CD14-positive monocyte (primary cell): ENCODE measurements around the gene ACSS2. TPM values are rescaled to one million over a fixed set of nuclear protein-coding genes. Genes with fewer than 3 reads are reported as not detected.

Experiments
- DNase-seq, 3 donors: peaks; one replicate each; pipeline ENCODE4 v3.0.0-alpha.2; 2011 to 2022
- H2AFZ ChIP-seq: 2 replicates; pipeline ENCODE4 v1.6.0; 2012; ENCODE audit warnings: mild to moderate bottlenecking, low read depth, low read length, inconsistent platforms; ENCODE audit not compliant: insufficient read depth, poor library complexity, severe bottlenecking
- H3K27ac ChIP-seq, 2 donors: 1 replicate in 1 of 2; 2 replicates in 1 of 2; pipeline ENCODE4 v1.5.1; 2012 to 2013; ENCODE audit warnings: low read length in 2 of 2, control low read depth in 1 of 2, inconsistent platforms in 1 of 2, low read depth in 1 of 2, mild to moderate bottlenecking in 1 of 2
- H3K27me3 ChIP-seq, 2 donors: one replicate each; pipeline versions ENCODE4 v1.6.0 to v1.6.1; 2011 to 2013; ENCODE audit warnings: low read length in 2 of 2; ENCODE audit not compliant: control insufficient read depth in 2 of 2, insufficient read depth in 2 of 2
- H3K36me3 ChIP-seq, 2 donors: replicated peaks in 1 of 2; 1 replicate in 1 of 2; 2 replicates in 1 of 2; pipeline versions ENCODE4 v1.5.1 to v1.6.1; 2012 to 2013; ENCODE audit warnings: low read length in 2 of 2, control low read depth in 1 of 2, inconsistent platforms in 1 of 2, mild to moderate bottlenecking in 1 of 2; ENCODE audit not compliant: insufficient read depth in 2 of 2, control insufficient read depth in 1 of 2
- H3K4me1 ChIP-seq, 2 donors: 1 replicate in 1 of 2; 2 replicates in 1 of 2; pipeline versions ENCODE4 v1.5.1 to v1.6.1; 2012 to 2013; ENCODE audit warnings: low read length in 2 of 2, control low read depth in 1 of 2, inconsistent platforms in 1 of 2, mild to moderate bottlenecking in 1 of 2, moderate library complexity in 1 of 2; ENCODE audit not compliant: insufficient read depth in 2 of 2, control insufficient read depth in 1 of 2
- H3K4me2 ChIP-seq: replicated peaks from 2 replicates; pipeline ENCODE3; 2012; ENCODE audit warnings: low read length, moderate library complexity, mild to moderate bottlenecking; ENCODE audit not compliant: poor library complexity, severe bottlenecking; ENCODE audit errors: extremely low read depth
- H3K4me3 ChIP-seq, 3 experiments: fragments of 200-600 bp in 1 of 3; sonication (generic) in 1 of 3; replicated peaks in 1 of 3; 1 replicate in 2 of 3; 2 replicates in 1 of 3; pipeline ENCODE4 v1.5.1; 2011 to 2013; ENCODE audit warnings: low read length in 3 of 3, mild to moderate bottlenecking in 3 of 3, control low read depth in 2 of 3, low read depth in 2 of 3, inconsistent platforms in 1 of 3, moderate library complexity in 1 of 3
- H3K79me2 ChIP-seq: 2 replicates; pipeline ENCODE4 v1.6.0; 2012; ENCODE audit warnings: mild to moderate bottlenecking, control low read depth, inconsistent platforms, low read length, moderate library complexity; ENCODE audit not compliant: insufficient read depth
- H3K9ac ChIP-seq: 2 replicates; pipeline ENCODE4 v1.6.0; 2017; ENCODE audit warnings: low read length, mild to moderate bottlenecking; ENCODE audit not compliant: insufficient read depth, poor library complexity, severe bottlenecking
- H3K9me3 ChIP-seq, 2 donors: replicated peaks in 1 of 2; 1 replicate in 1 of 2; 2 replicates in 1 of 2; pipeline versions ENCODE4 v1.5.1 to v1.6.1; 2012 to 2013; ENCODE audit warnings: low read length in 2 of 2, control low read depth in 1 of 2; ENCODE audit not compliant: control insufficient read depth in 1 of 2, insufficient read depth in 1 of 2
- H4K20me1 ChIP-seq: 2 replicates; pipeline ENCODE4 v1.6.0; 2012; ENCODE audit warnings: mild to moderate bottlenecking, low read length, control low read depth, moderate library complexity; ENCODE audit not compliant: insufficient read depth
- H3K27ac Mint-ChIP-seq, 7 donors: one replicate each; pipeline ENCODE4 v1.8.0; 2020; ENCODE audit warnings: mild to moderate bottlenecking in 7 of 7, mixed read lengths in 7 of 7, moderate library complexity in 6 of 7, inconsistent platforms in 2 of 7
- H3K27me3 Mint-ChIP-seq, 3 donors: one replicate each; pipeline ENCODE4 v1.8.0; 2021 to 2022; ENCODE audit warnings: low read depth in 3 of 3, mild to moderate bottlenecking in 3 of 3, mixed read lengths in 3 of 3, moderate library complexity in 3 of 3, inconsistent platforms in 1 of 3
- H3K36me3 Mint-ChIP-seq, 2 donors: one replicate each; pipeline ENCODE4 v1.8.0; 2020; ENCODE audit warnings: mixed read lengths in 2 of 2, inconsistent platforms in 1 of 2, mild to moderate bottlenecking in 1 of 2
- H3K4me1 Mint-ChIP-seq: one replicate; pipeline ENCODE4 v1.8.0; 2020; ENCODE audit warnings: mild to moderate bottlenecking, mixed read lengths
- H3K4me3 Mint-ChIP-seq, 2 donors: one replicate each; pipeline ENCODE4 v1.8.0; 2020; ENCODE audit warnings: mild to moderate bottlenecking in 2 of 2, mixed read lengths in 2 of 2, moderate library complexity in 1 of 2
- H3K9me3 Mint-ChIP-seq, 7 donors: one replicate each; pipeline ENCODE4 v1.8.0; 2020 to 2022; ENCODE audit warnings: mixed read lengths in 7 of 7, mild to moderate bottlenecking in 6 of 7, moderate library complexity in 6 of 7, inconsistent platforms in 2 of 7
- CTCF ChIP-seq: fragments of 200-600 bp; IDR thresholded peaks from one replicate; pipeline ENCODE4 v1.8.0; 2022; ENCODE audit warnings: antibody characterized with exemption, mild to moderate bottlenecking
- WGBS: methylation state at CpG from one replicate; pipeline ENCODE4 v1.1.5; 2013; ENCODE audit warnings: missing lambda C conversion rate; ENCODE audit not compliant: insufficient coverage; 5-methylcytosine and 5-hydroxymethylcytosine counted together
- intact Hi-C, 2 donors: fragments of 100-400 bp; cut with micrococcal nuclease; formaldehyde crosslinking; loops; one replicate each; pipeline versions ENCODE4 v1.15.0 to v1.15.1; 2023
- polyA plus RNA-seq, 3 donors: library from polyadenylated mRNA; depleted of rRNA in 1 of 3; unstranded in 2 of 3; stranded (reverse) in 1 of 3; fragments of 300-500 nt in 2 of 3; fragments of >200 nt in 1 of 3; fragmentation: Illumina TruSeq in 2 of 3; gene quantifications; 1 replicate in 2 of 3; 2 replicates in 1 of 3; pipeline ENCODE4 v1.2.3, GENCODE V29; 2012 to 2021

The ACSS2 gene
- polyA plus RNA-seq, 3 donors = 37.7 to 67.2 (median 48.4) TPM

DNA sequence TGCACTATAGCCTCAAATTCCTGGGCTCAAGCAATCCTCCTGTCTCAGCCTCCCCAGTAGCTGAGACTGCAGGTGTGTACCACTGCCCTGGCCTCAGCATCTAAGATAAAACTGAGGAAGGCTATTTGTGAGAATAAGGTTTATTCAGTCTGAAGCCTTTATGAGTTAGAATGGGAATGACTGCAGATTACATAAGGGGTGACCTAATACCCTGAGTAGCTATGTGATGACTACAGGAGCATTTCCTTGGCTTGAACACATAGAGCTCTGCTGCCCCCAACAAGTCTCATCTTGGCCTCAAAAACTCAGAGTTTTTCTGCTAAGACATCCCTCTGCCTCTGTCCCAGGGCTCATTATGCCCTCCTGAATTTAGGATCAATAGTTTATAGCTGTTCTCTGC lies 71.6 kb downstream of the ACSS2 start:
- Histone ChIP-seq H3K79me2 (no peaks in the 10 kb centered on the region), H2AFZ (no peak overlapping the region), H3K9me3 (no peaks in the 10 kb centered on the region), H3K4me2 (no peak overlapping the region), H3K4me3 (no peak overlapping the region), H3K27ac (no peak overlapping the region), H3K9ac (no peak overlapping the region), H3K4me1 (no peaks in the 10 kb centered on the region), H3K27me3 (no peaks in the 10 kb centered on the region), H4K20me1 (no peaks in the 10 kb centered on the region), H3K36me3 (peaks cover 21 to 65% of the 10 kb centered on the region in 2 donors)
- H3K27me3 Mint-ChIP-seq = no peaks in the 10 kb centered on the region
- DNase-seq = no peak
- H3K27ac Mint-ChIP-seq = no peak overlapping the region
- H3K9me3 Mint-ChIP-seq = no peaks in the 10 kb centered on the region
- H3K4me1 Mint-ChIP-seq = no peaks in the 10 kb centered on the region
- no peak for TF ChIP-seq CTCF
- peaks cover 45 to 54% of the 10 kb centered on the region in 2 donors for H3K36me3 Mint-ChIP-seq
- H3K4me3 Mint-ChIP-seq = no peak overlapping the region
- intact Hi-C loops = no loop called here

GRCh38 chr20:34949120-34949519 lies 72.7 kb downstream of the ACSS2 start:
- 96% methylated on average over 5 of the region's 6 CpGs for WGBS
- no peaks in the 10 kb centered on the region for H3K27me3 ChIP-seq
- H3K27ac ChIP-seq = no peak overlapping the region
- H3K79me2 ChIP-seq = no peaks in the 10 kb centered on the region
- H3K27me3 Mint-ChIP-seq = no peaks in the 10 kb centered on the region
- TF ChIP-seq CTCF = no peak
- peaks cover 14 to 54% of the 10 kb centered on the region in 2 donors for H3K36me3 ChIP-seq
- no peak overlapping the region for H3K4me3 ChIP-seq
- peaks cover 35 to 45% of the 10 kb centered on the region in 2 donors for H3K36me3 Mint-ChIP-seq
- H3K9me3 ChIP-seq = no peaks in the 10 kb centered on the region
- H2AFZ ChIP-seq = no peak overlapping the region
- no peak overlapping the region for H3K4me2 ChIP-seq
- H4K20me1 ChIP-seq = no peaks in the 10 kb centered on the region
- no peak for DNase-seq
- no peak overlapping the region for H3K4me3 Mint-ChIP-seq
- no peak overlapping the region for H3K9ac ChIP-seq
- H3K4me1 Mint-ChIP-seq = no peaks in the 10 kb centered on the region
- no peak overlapping the region for H3K27ac Mint-ChIP-seq
- no peaks in the 10 kb centered on the region for H3K9me3 Mint-ChIP-seq
- intact Hi-C loops = no loop called here
- no peaks in the 10 kb centered on the region for H3K4me1 ChIP-seq
